Left lung (tissue), 10 donors: ENCODE measurements around the gene ZNF576. TPM values are rescaled to one million over a fixed set of nuclear protein-coding genes. Genes with fewer than 3 reads are reported as not detected.

Source experiments
- ATAC-seq: fragments of 200-7000 bp; cut with Tn5 transposase; one replicate; pipeline ENCODE4 v1.9.1; 2020; ENCODE audit warnings: moderate library complexity
- DNase-seq, 4 donors: peaks; one replicate each; pipeline ENCODE4 v3.0.0-alpha.2; 2013 to 2020
- H3K27ac ChIP-seq, 2 donors: fragments of 200-600 bp; sonication (generic) in 1 of 2; one replicate each; pipeline versions ENCODE4 v1.5.0 to v1.8.0; 2020 to 2021
- H3K27me3 ChIP-seq, 2 donors: fragments of 200-600 bp; sonication (generic) in 1 of 2; one replicate each; pipeline versions ENCODE4 v1.5.0 to v1.8.0; 2020 to 2021
- H3K36me3 ChIP-seq, 2 donors: fragments of 200-600 bp; sonication (generic) in 1 of 2; one replicate each; pipeline versions ENCODE4 v1.5.0 to v1.8.0; 2020 to 2021
- H3K4me1 ChIP-seq, 2 donors: fragments of 200-600 bp; one replicate each; pipeline ENCODE4 v1.8.0; 2021
- H3K4me3 ChIP-seq, 2 donors: fragments of 200-600 bp; sonication (generic) in 1 of 2; one replicate each; pipeline versions ENCODE4 v1.5.0 to v1.8.0; 2020 to 2021; ENCODE audit warnings: mild to moderate bottlenecking in 1 of 2
- H3K9me3 ChIP-seq, 2 donors: fragments of 200-600 bp; sonication (generic) in 1 of 2; one replicate each; pipeline versions ENCODE4 v1.5.0 to v1.8.0; 2020 to 2021
- intact Hi-C, 2 donors: fragments of 100-400 bp; cut with DNase I; formaldehyde crosslinking; loops; one replicate each; pipeline versions ENCODE4 v1.11.2 to v1.14.2; 2022
- polyA plus RNA-seq, 6 donors: library from polyadenylated mRNA; unstranded; fragments of 120-200 nt; gene quantifications; one replicate each; pipeline ENCODE4 v1.2.1, GENCODE V29; 2013; ENCODE audit not compliant: insufficient read length in 6 of 6
- total RNA-seq, 2 donors: library from RNA; stranded (reverse); fragmentation: NEBNext Ultra II Directional; extraction: Animal tissue kit (Norgen Biotek cat#: 25700); gene quantifications; one replicate each; pipeline ENCODE4 v1.2.1, GENCODE V29; 2021
- TF ChIP-seq, protein P1 (sequence below), 2 donors: fragments of 200-600 bp; sonication (generic) in 1 of 2; IDR thresholded peaks; one replicate each; pipeline versions ENCODE4 v1.5.0 to v1.8.0; 2021; ENCODE audit warnings: antibody characterized with exemption in 2 of 2
- donor health status: DM: no; HTN: yes; CAD: no.
- donor health status: DM: no; HTN: no; CAD: no.

The ZNF576 gene
- total and polyA plus RNA-seq, 8 donors, result 9.3 to 14.4 (median 11.5) TPM

DNA sequence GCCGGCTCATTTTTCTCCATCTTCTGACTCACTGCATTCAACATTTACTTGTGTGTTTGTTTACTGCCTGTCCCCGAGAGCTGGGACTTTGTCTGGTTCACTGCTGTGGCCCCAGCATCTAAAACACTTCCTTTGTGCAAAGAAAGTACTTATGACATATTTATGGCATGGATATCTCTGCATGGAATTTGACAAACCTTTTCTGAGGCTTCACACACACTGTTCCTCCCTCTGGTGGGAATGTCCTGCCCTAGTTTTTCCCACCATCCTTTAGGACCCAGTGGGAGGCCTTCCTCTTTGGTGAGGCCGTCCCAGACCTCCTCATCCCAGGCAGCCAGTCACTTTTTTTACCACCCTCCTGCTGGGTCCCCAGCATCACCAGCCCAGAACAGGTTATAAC lies 14.1 kb downstream of the ZNF576 start:
- Histone ChIP-seq H3K4me1 (no peaks in the 10 kb centered on the region), H3K4me3 (no peak overlapping the region), H3K9me3 (no peaks in the 10 kb centered on the region), H3K36me3 (peaks cover 0 to 36% of the 10 kb centered on the region in 2 donors), H3K27me3 (no peaks in the 10 kb centered on the region), H3K27ac (no peak overlapping the region)
- ATAC-seq, result no peak
- TF ChIP-seq, protein P1, sequence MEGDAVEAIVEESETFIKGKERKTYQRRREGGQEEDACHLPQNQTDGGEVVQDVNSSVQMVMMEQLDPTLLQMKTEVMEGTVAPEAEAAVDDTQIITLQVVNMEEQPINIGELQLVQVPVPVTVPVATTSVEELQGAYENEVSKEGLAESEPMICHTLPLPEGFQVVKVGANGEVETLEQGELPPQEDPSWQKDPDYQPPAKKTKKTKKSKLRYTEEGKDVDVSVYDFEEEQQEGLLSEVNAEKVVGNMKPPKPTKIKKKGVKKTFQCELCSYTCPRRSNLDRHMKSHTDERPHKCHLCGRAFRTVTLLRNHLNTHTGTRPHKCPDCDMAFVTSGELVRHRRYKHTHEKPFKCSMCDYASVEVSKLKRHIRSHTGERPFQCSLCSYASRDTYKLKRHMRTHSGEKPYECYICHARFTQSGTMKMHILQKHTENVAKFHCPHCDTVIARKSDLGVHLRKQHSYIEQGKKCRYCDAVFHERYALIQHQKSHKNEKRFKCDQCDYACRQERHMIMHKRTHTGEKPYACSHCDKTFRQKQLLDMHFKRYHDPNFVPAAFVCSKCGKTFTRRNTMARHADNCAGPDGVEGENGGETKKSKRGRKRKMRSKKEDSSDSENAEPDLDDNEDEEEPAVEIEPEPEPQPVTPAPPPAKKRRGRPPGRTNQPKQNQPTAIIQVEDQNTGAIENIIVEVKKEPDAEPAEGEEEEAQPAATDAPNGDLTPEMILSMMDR (IDR thresholded peaks at IDR 0.05), result no peak
- intact Hi-C loops, result no loop called here
- no peak for DNase-seq

DNA sequence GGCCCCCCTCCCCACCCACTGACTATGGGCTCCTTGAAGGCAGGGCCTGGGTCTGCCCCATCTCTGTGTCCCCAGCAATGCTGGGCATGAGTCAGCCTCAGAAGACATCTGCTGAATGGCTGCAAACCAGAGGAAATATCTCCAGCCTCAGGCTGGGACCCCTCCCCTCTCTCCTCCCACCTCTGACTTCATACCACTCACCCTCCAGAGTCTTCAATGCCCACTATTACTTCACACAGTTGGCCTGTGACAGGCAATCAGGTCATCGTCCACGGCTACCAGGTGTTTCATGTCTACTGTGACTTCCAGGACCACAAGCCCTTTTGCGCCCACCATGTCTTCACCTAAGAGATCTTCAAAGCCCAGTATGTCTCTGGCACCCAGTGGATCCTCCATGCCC lies 15.4 kb downstream of the ZNF576 start, which contains the start of gene SRRM5:
TSS of gene SRRM5 (plus strand) at position 301 of the 400 bp plus-strand sequence. CDS start at position 335, 34 bp downstream.
- Histone ChIP-seq H3K4me1 (no peaks in the 10 kb centered on the region), H3K4me3 (no peak within 1 kb of the TSS), H3K36me3 (peaks cover 0 to 36% of the 10 kb centered on the region in 2 donors), H3K27me3 (no peaks in the 10 kb centered on the region), H3K27ac (no peak within 1 kb of the TSS), H3K9me3 (no peaks in the 10 kb centered on the region)
- ATAC-seq (no peak), DNase-seq (no peak)
- TF ChIP-seq, protein P1 (IDR thresholded peaks at IDR 0.05), result no peak
- intact Hi-C loops, result no loop called here

DNA sequence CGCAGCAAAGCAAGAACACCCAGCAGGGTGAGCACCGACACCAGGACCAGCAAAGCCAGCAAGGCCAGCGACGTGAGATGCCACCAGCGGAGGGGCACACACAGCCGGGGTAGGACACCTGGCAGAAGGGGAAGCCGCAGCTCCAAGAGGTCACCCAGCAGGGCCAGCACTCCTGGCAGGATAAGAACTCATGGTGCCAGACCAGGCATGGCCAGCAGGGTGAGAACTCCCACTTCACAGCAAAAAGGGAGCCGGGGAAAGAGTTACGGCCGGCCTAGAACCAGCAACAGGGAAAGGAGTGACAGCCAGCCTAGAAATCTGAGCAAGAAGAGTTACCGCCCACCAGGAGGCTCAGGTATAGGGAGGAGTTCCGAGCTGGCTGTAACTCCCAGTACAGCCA lies 16.0 kb downstream of the ZNF576 start:
- Histone ChIP-seq H3K4me3 (no peak overlapping the region), H3K9me3 (no peaks in the 10 kb centered on the region), H3K27me3 (no peaks in the 10 kb centered on the region), H3K27ac (no peak overlapping the region), H3K4me1 (no peaks in the 10 kb centered on the region), H3K36me3 (peaks cover 0 to 36% of the 10 kb centered on the region in 2 donors)
- intact Hi-C loops, result no loop called here
- no peak for ATAC-seq
- TF ChIP-seq, protein P1 (IDR thresholded peaks at IDR 0.05), result no peak
- no peak for DNase-seq

DNA sequence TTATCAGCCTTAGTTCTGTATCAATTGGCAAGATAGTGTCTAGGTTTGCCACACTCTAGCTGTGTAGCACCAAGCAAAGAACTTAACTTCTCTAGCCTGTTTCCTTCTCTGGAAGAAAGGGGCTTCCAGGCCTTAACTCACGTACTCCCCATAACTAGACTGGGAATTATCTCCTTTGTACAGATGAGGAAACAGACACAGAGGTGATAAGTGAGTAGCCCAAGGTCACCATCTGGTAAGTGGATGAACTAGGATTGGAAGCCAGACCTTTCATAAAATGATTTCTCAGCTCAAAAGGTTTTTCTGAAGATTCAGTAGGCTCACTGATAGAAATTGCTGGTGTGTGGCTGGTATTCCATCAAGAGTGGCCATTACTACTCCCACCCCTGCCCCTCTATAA lies 19.9 kb downstream of the ZNF576 start:
- TF ChIP-seq, protein P1 (IDR thresholded peaks at IDR 0.05), result no peak
- H3K4me3 ChIP-seq, result no peak overlapping the region
- peaks cover 6 to 14% of the 10 kb centered on the region in 2 donors for H3K4me1 ChIP-seq
- no peak for DNase-seq
- no peak overlapping the region for H3K27ac ChIP-seq
- H3K9me3 ChIP-seq, result no peaks in the 10 kb centered on the region
- ATAC-seq, result no peak
- H3K27me3 ChIP-seq, result no peaks in the 10 kb centered on the region
- peaks cover 0 to 28% of the 10 kb centered on the region in 2 donors for H3K36me3 ChIP-seq
- intact Hi-C loops, result no loop called here

DNA sequence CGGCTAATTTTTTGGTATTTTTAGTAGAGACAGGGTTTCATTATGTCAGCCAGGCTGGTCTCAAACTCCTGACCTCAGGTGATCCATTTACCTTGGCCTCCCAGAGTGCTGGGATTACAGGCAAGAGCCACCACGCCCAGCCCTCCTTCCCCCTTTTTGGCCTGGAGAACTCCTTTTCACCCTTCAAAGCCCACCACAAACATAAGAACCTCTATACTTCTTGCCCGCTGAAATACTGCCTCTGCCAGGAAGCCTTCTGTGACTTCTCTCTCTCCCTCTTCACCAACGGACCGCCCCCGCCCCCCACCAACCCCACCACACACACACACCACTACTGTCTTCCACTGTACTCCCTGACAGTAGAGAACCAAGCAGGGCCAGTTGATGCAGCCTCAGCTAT lies 20.6 kb downstream of the ZNF576 start:
- Histone ChIP-seq H3K4me3 (no peak overlapping the region), H3K27me3 (no peaks in the 10 kb centered on the region), H3K36me3 (peaks cover 0 to 21% of the 10 kb centered on the region in 2 donors), H3K4me1 (peaks cover 6 to 14% of the 10 kb centered on the region in 2 donors), H3K9me3 (no peaks in the 10 kb centered on the region), H3K27ac (no peak overlapping the region)
- DNase-seq (no peak), ATAC-seq (no peak)
- intact Hi-C loops, result no loop called here
- TF ChIP-seq, protein P1 (IDR thresholded peaks at IDR 0.05), result no peak
